GM21737 (cell line): ENCODE results near the gene OR2T8.
A peak's percentile ranks its signal among the peaks of the same experiment; 100 is the strongest.

ENCODE experiments used
- ATAC-seq: cut with Tn5 transposase; IDR thresholded peaks from one replicate; pipeline ENCODE4 v1.9.1; 2021; ENCODE audit warnings: mild to moderate bottlenecking, moderate library complexity; ENCODE audit not compliant: unreplicated experiment

Gene OR2T8

GRCh38 chr1:247961791-247962190 lies 41.7 kb downstream of the OR2T8 start:
- ATAC-seq = no peak

GRCh38 chr1:247962911-247963588 lies 43.0 kb downstream of the OR2T8 start:
- ATAC-seq = no peak

- ATAC-seq = no peak
Observed at GRCh38 chr1:247964933-247965332, 44.9 kb downstream of the OR2T8 start, which contains the start of gene OR2AK2. TSS of gene OR2AK2 (plus strand) at chr1:247965233. CDS start at chr1:247965377, 144 bp downstream.

- peak; percentile 84 for ATAC-seq
Observed at GRCh38 chr1:247966532-247967204, 46.6 kb downstream of the OR2T8 start.
